ENCODE data around the gene SCARB1.

SCARB1 gene

GRCh38 chr12:124741211-124741610, 122.5 kb downstream of the SCARB1 start:
- TF ChIP-seq CTCF (IDR thresholded peaks at IDR 0.05; ENCODE audit: control insufficient read depth, insufficient read depth, low read depth, low read length, missing control alignments): no peak
- H3K4me3 ChIP-seq (ENCODE audit: control insufficient read depth, low read depth, low read length): no peak overlapping the region
- no peak for DNase-seq (ENCODE audit: low read depth)

- DNase-seq (ENCODE audit: low read depth): no peak
Observed at GRCh38 chr12:124740691-124741137, 123.0 kb downstream of the SCARB1 start.

GRCh38 chr12:124739953-124740561, 123.6 kb downstream of the SCARB1 start:
- no peak for TF ChIP-seq CTCF (IDR thresholded peaks at IDR 0.05; ENCODE audit: control insufficient read depth, insufficient read depth, low read depth, low read length, missing control alignments)
- no peak overlapping the region for H3K4me3 ChIP-seq (ENCODE audit: control insufficient read depth, low read depth, low read length)
- DNase-seq (ENCODE audit: low read depth): no peak

More at GRCh38 chr12:124740691-124741137, 123.0 kb downstream of the SCARB1 start:
- TF ChIP-seq CTCF (IDR thresholded peaks at IDR 0.05; ENCODE audit: control insufficient read depth, insufficient read depth, low read depth, low read length, missing control alignments): no peak
- H3K4me3 ChIP-seq (ENCODE audit: control insufficient read depth, low read depth, low read length): no peak overlapping the region

GRCh38 chr12:124738636-124739467, 124.8 kb downstream of the SCARB1 start:
- no peak overlapping the region for H3K4me3 ChIP-seq (ENCODE audit: control insufficient read depth, low read depth, low read length)
- no peak for TF ChIP-seq CTCF (IDR thresholded peaks at IDR 0.05; ENCODE audit: control insufficient read depth, insufficient read depth, low read depth, low read length, missing control alignments)
- no peak for DNase-seq (ENCODE audit: low read depth)

GRCh38 chr12:124737772-124738635, 125.7 kb downstream of the SCARB1 start:
- H3K4me3 ChIP-seq (ENCODE audit: control insufficient read depth, low read depth, low read length): no peak overlapping the region
- DNase-seq (ENCODE audit: low read depth): no peak
- no peak for TF ChIP-seq CTCF (IDR thresholded peaks at IDR 0.05; ENCODE audit: control insufficient read depth, insufficient read depth, low read depth, low read length, missing control alignments)

GRCh38 chr12:124737040-124737419, 126.6 kb downstream of the SCARB1 start:
- DNase-seq (ENCODE audit: low read depth): no peak
- TF ChIP-seq CTCF (IDR thresholded peaks at IDR 0.05; ENCODE audit: control insufficient read depth, insufficient read depth, low read depth, low read length, missing control alignments): no peak
- H3K4me3 ChIP-seq (ENCODE audit: control insufficient read depth, low read depth, low read length): no peak overlapping the region
